KMS-11 (cell line): ENCODE results near the gene TSPAN5.

Source experiments
- H2AFZ ChIP-seq: fragments of 200-600 bp; sonication (generic); 2 replicates; pipeline ENCODE4 v1.6.1; 2016; ENCODE audit warnings: antibody characterized with exemption, mixed run types, low read depth
- H3K27ac ChIP-seq: fragments of 200-600 bp; sonication (generic); 2 replicates; pipeline ENCODE4 v1.6.1; 2016; ENCODE audit warnings: mild to moderate bottlenecking, mixed run types
- H3K27me3 ChIP-seq: fragments of 200-600 bp; sonication (generic); 2 replicates; pipeline ENCODE4 v1.6.1; 2017; ENCODE audit warnings: mild to moderate bottlenecking, low read depth, mixed run types, moderate library complexity; ENCODE audit not compliant: insufficient read depth
- H3K36me3 ChIP-seq: fragments of 200-600 bp; sonication (generic); 2 replicates; pipeline ENCODE4 v1.6.1; 2017; ENCODE audit warnings: mild to moderate bottlenecking, mixed run types; ENCODE audit not compliant: insufficient read depth
- H3K4me1 ChIP-seq: fragments of 200-600 bp; sonication (generic); 2 replicates; pipeline ENCODE4 v1.6.1; 2016; ENCODE audit warnings: mild to moderate bottlenecking, low read depth, mixed run types; ENCODE audit not compliant: poor library complexity, severe bottlenecking
- H3K4me2 ChIP-seq: fragments of 200-600 bp; sonication (generic); 2 replicates; pipeline ENCODE4 v1.7.0; 2016; ENCODE audit warnings: mild to moderate bottlenecking, mixed run types
- H3K4me3 ChIP-seq: fragments of 200-600 bp; sonication (generic); IDR thresholded peaks from 2 replicates; pipeline ENCODE4 v1.6.1; 2017; ENCODE audit warnings: low read depth, low read length, mixed read lengths; ENCODE audit not compliant: insufficient read depth
- H3K79me2 ChIP-seq: fragments of 200-600 bp; sonication (generic); 2 replicates; pipeline ENCODE4 v1.6.1; 2016; ENCODE audit warnings: low read depth, mixed run types; ENCODE audit not compliant: insufficient read depth
- H3K9ac ChIP-seq: fragments of 200-600 bp; sonication (generic); 2 replicates; pipeline ENCODE4 v1.6.1; 2016; ENCODE audit warnings: mild to moderate bottlenecking, mixed run types
- H4K20me1 ChIP-seq: fragments of 200-600 bp; sonication (generic); 2 replicates; pipeline ENCODE4 v1.6.1; 2016; ENCODE audit warnings: mild to moderate bottlenecking, mixed run types; ENCODE audit not compliant: insufficient read depth
- CTCF ChIP-seq: fragments of 200-600 bp; sonication (generic); conservative IDR thresholded peaks from 2 replicates; pipeline ENCODE4 v1.6.1; 2017; ENCODE audit warnings: low read depth, mild to moderate bottlenecking, antibody characterized with exemption, low read length, moderate library complexity, mixed read lengths

TSPAN5 gene

GRCh38 chr4:98470366-98470765 is 188.0 kb downstream of the TSPAN5 start:
- Histone ChIP-seq H3K27me3 (no peaks in the 10 kb centered on the region), H3K36me3 (no peaks in the 10 kb centered on the region), H3K79me2 (no peaks in the 10 kb centered on the region), H3K4me3 (no peak overlapping the region), H3K4me2 (no peak overlapping the region), H3K27ac (no peak overlapping the region), H3K4me1 (peaks cover 10% of the 10 kb centered on the region), H2AFZ (no peak overlapping the region), H4K20me1 (no peaks in the 10 kb centered on the region), H3K9ac (no peak overlapping the region)
- no peak for TF ChIP-seq CTCF

DNA sequence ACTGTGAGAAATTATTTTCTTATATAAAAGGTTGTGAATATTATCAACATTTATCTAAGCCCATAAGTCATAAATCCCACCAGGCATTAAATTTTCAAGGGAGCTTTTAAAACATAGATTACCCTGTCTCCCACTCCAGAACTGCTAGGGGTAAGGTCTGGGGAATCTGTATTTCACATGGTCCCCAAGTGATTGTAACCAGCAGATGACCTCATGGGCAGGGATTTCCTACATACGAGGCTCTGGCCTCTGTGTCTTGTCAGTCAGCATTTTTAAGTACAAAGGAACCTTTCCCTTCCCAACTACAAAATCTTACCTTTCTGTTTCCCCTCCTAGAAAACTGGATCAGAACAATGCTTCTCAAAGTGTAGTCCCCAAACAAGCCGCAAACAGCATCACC is 188.6 kb downstream of the TSPAN5 start:
- Histone ChIP-seq H3K27me3 (no peaks in the 10 kb centered on the region), H3K9ac (no peak overlapping the region), H3K79me2 (no peaks in the 10 kb centered on the region), H3K4me3 (no peak overlapping the region), H3K27ac (no peak overlapping the region), H3K36me3 (no peaks in the 10 kb centered on the region), H2AFZ (no peak overlapping the region), H3K4me2 (no peak overlapping the region), H4K20me1 (no peaks in the 10 kb centered on the region), H3K4me1 (peaks cover 10% of the 10 kb centered on the region)
- TF ChIP-seq CTCF: no peak

DNA sequence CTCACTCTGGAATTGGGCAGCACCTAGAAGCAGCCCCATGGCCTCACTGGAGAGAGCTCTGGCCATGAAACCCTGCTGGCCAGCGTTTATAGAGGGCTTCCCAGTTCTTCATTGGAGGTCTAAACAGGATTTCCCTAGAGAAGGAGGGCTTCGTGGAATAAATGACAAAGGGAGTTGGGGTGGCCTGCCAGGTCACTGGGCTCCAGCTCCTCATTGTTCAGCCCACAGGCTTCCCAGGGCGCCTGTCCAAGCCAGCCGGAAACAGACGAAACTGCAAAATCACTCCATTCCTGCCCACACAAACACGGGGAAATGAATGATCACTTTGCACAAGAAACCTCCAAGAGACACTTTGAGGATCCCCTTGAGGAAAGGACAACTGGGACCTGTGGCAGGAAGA is 189.7 kb downstream of the TSPAN5 start:
- no peak overlapping the region for H2AFZ ChIP-seq
- no peak for TF ChIP-seq CTCF
- no peak overlapping the region for H3K9ac ChIP-seq

DNA sequence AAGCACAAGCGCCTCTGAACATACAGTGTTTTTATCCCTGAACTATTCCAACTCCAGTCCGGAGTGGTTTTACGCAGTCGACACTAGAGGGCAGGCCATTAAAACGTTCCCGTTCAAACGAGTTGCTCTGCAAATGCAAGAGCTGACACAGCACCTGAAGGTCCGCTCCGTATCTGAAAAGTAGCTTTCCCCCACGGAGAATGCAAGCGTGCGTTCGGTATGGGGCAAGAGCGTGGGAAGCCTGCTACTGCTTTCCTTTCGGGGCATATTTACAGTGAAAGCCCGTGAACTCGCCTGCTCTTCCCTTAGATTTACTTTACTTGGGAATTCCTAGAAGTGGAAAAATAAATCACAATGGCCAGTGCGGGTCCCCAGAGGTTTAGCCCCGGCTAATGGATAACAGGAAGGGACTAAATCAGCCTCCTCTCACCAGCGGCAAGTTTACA is 190.8 kb downstream of the TSPAN5 start:
- Histone ChIP-seq H3K27ac (no peak overlapping the region), H3K4me2 (peak overlapping the region; percentile 82), H4K20me1 (no peaks in the 10 kb centered on the region), H3K4me3 (no peak overlapping the region), H3K9ac (peak overlapping the region; percentile 39; the same call in 1 of the 2 replicates), H2AFZ (peak overlapping the region; percentile 83), H3K36me3 (no peaks in the 10 kb centered on the region), H3K4me1 (peaks cover 5% of the 10 kb centered on the region), H3K79me2 (no peaks in the 10 kb centered on the region), H3K27me3 (no peaks in the 10 kb centered on the region)
- TF ChIP-seq CTCF: peak; percentile 86

More for the DNA sequence above, 189.7 kb downstream of the TSPAN5 start:
- H3K27me3 ChIP-seq: no peaks in the 10 kb centered on the region
- peaks cover 7% of the 10 kb centered on the region for H3K4me1 ChIP-seq
- no peaks in the 10 kb centered on the region for H3K36me3 ChIP-seq
- no peaks in the 10 kb centered on the region for H4K20me1 ChIP-seq
- no peak overlapping the region for H3K4me3 ChIP-seq
- no peaks in the 10 kb centered on the region for H3K79me2 ChIP-seq
- H3K27ac ChIP-seq: no peak overlapping the region
- no peak overlapping the region for H3K4me2 ChIP-seq
